ENCODE measurements around the gene CERS6. TPM values are rescaled to one million over a fixed set of nuclear protein-coding genes. Genes with fewer than 3 reads are reported as not detected.
"Not testable (repeated sequence)": the region's sequence is repeated elsewhere in the genome, so short reads cannot be mapped to it uniquely, and the experiment has no call there.

Gene CERS6
- total RNA-seq, 1 donor from 2014 or later = 30.8 TPM

- no peaks in the 10 kb centered on the region for H3K9me3 ChIP-seq (ENCODE audit: control insufficient read depth in 3 of 3, low read length in 3 of 3)
- H3K4me3 ChIP-seq (ENCODE audit: low read length in 3 of 3) = no peak overlapping the region
- no peak overlapping the region for H3K27ac ChIP-seq (ENCODE audit: low read depth, low read length)
- H3K36me3 ChIP-seq (ENCODE audit: control insufficient read depth in 3 of 3, insufficient read depth in 3 of 3, low read length in 3 of 3) = no peaks in the 10 kb centered on the region
- peaks cover 0 to 4% (median 0%) of the 10 kb centered on the region in 3 donors for H3K4me1 ChIP-seq (ENCODE audit: control insufficient read depth in 3 of 3, insufficient read depth in 3 of 3, low read length in 3 of 3)
- H3K9ac ChIP-seq (ENCODE audit: low read depth in 1 of 3, low read length in 3 of 3) = no peak overlapping the region
- no peaks in the 10 kb centered on the region for H3K27me3 ChIP-seq (ENCODE audit: control insufficient read depth in 3 of 3, insufficient read depth in 3 of 3, low read length in 3 of 3)
Measured at GRCh38 chr2:168478206-168478605, 22.1 kb downstream of the CERS6 start.

DNA sequence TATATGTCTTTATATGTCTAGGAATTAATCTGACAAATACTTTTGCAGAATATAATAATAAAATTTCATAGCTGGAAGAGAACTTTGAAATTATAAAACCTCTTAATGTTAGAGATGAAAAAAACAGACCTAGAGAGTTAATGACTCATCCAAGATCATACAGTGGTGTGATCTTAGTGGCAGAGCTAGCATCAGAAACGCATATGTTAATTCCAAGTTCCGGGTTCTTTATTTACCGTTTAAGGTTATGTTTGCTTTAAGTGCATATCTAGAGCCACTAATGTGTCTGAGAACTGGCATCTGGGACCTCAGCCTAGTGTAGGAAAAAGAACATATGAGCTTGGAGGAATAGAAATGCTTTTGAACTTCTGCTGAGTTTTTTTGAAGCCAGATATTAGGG lies 24.3 kb downstream of the CERS6 start:
- peaks cover 0 to 7% (median 0%) of the 10 kb centered on the region in 3 donors for H3K4me1 ChIP-seq (ENCODE audit: control insufficient read depth in 3 of 3, insufficient read depth in 3 of 3, low read length in 3 of 3)
- no peak overlapping the region for H3K9ac ChIP-seq (ENCODE audit: low read depth in 1 of 3, low read length in 3 of 3)
- H3K27me3 ChIP-seq (ENCODE audit: control insufficient read depth in 3 of 3, insufficient read depth in 3 of 3, low read length in 3 of 3) = no peaks in the 10 kb centered on the region
- H3K36me3 ChIP-seq (ENCODE audit: control insufficient read depth in 3 of 3, insufficient read depth in 3 of 3, low read length in 3 of 3) = no peaks in the 10 kb centered on the region
- no peaks in the 10 kb centered on the region for H3K9me3 ChIP-seq (ENCODE audit: control insufficient read depth in 3 of 3, low read length in 3 of 3)
- H3K4me3 ChIP-seq (ENCODE audit: low read length in 3 of 3) = no peak overlapping the region
- H3K27ac ChIP-seq (ENCODE audit: low read depth, low read length) = no peak overlapping the region

DNA sequence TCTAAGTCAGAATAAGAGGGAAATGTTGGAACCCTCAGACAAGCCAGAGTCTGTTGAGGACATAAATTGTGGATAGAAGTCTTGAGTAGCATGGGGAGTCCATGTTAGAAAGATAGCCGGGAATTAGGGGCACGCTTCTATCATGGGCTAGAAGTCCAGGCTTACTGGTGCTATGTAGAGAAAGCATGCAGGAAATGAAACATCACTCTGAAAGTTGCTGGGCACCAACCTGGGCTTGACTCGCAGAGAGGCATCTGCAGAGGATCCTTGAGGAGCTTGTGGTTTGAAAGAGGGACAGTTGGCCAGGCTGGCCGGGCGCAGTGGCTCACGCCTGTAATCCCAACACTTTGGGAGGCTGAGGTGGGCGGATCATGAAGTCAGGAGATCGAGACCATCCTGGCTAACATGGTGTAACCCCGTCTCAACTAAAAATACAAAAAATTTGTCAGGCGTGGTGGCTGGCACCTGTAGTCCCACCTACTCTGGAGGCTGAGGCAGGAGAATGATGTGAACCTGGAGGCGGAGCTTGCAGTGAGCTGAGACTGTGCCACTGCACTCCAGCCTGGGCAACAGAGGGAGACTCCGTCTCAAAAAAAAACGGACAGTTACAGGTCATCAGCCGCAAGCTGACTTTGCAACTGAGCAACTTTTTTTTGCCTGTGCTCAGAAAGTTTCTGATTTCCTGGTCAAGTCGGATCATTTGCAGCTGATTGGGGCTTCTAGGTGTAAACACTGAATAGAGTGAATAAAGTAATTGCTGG lies 24.9 kb downstream of the CERS6 start:
- Histone ChIP-seq H3K4me1 (ENCODE audit: control insufficient read depth in 3 of 3, insufficient read depth in 3 of 3, low read length in 3 of 3) (peaks cover 0 to 7% (median 0%) of the 10 kb centered on the region in 3 donors), H3K27me3 (ENCODE audit: control insufficient read depth in 3 of 3, insufficient read depth in 3 of 3, low read length in 3 of 3) (no peaks in the 10 kb centered on the region), H3K27ac (ENCODE audit: low read depth, low read length) (no peak overlapping the region), H3K36me3 (ENCODE audit: control insufficient read depth in 3 of 3, insufficient read depth in 3 of 3, low read length in 3 of 3) (no peaks in the 10 kb centered on the region), H3K9ac (ENCODE audit: low read depth in 1 of 3, low read length in 3 of 3) (no peak overlapping the region), H3K9me3 (ENCODE audit: control insufficient read depth in 3 of 3, low read length in 3 of 3) (no peaks in the 10 kb centered on the region), H3K4me3 (ENCODE audit: low read length in 3 of 3) (no peak overlapping the region)

GRCh38 chr2:168482269-168482668 lies 26.2 kb downstream of the CERS6 start:
- Histone ChIP-seq H3K27me3 (ENCODE audit: control insufficient read depth in 3 of 3, insufficient read depth in 3 of 3, low read length in 3 of 3) (no peaks in the 10 kb centered on the region), H3K36me3 (ENCODE audit: control insufficient read depth in 3 of 3, insufficient read depth in 3 of 3, low read length in 3 of 3) (no peaks in the 10 kb centered on the region), H3K4me3 (ENCODE audit: low read length in 3 of 3) (no peak overlapping the region), H3K4me1 (ENCODE audit: control insufficient read depth in 3 of 3, insufficient read depth in 3 of 3, low read length in 3 of 3) (peaks cover 0 to 7% (median 0%) of the 10 kb centered on the region in 3 donors), H3K27ac (ENCODE audit: low read depth, low read length) (no peak overlapping the region), H3K9me3 (ENCODE audit: control insufficient read depth in 3 of 3, low read length in 3 of 3) (no peaks in the 10 kb centered on the region), H3K9ac (ENCODE audit: low read depth in 1 of 3, low read length in 3 of 3) (no peak overlapping the region)

DNA sequence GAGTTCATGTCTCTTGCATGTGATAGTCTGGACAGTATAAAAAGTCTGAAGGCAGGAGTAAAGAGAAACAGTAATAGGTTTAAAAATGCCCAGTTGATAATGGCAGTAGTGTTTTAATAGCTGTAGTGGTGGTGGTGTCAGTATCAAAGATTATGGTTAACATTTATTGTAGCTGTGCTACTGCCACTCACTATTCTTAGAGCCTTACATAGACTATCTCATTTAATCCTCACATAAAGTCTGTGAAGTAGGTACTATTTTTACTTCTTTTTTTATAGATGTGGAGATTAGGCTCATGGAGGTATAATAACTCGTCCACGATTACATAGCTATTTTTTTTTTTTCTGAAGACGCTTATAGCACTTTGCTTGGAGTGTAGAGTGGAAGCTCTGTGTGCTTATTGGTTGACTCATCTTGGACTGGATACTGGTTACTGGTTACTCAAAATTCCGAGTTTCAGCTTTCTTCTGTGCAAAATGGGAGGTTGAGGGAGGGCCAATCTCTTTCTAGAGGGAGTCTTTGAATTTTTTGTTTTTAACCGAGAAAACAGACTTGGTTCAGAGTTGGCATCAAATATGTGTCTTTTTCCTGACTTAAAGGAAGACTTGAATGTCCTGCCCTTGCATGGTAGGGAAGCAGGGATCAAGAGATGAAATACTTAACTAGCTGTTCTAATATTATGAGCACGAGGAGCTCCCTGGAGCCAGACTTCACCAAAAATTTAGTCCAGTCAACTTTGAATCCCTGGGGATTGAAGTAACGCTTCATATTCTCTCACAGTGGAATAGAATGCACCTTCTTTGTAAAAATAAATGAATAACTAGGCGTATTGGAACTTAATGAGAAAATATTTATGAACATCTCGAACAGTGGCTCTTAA lies 27.1 kb downstream of the CERS6 start:
- Histone ChIP-seq H3K9me3 (ENCODE audit: control insufficient read depth in 3 of 3, low read length in 3 of 3) (no peaks in the 10 kb centered on the region), H3K9ac (ENCODE audit: low read depth in 1 of 3, low read length in 3 of 3) (no peak overlapping the region), H3K27ac (ENCODE audit: low read depth, low read length) (no peak overlapping the region), H3K27me3 (ENCODE audit: control insufficient read depth in 3 of 3, insufficient read depth in 3 of 3, low read length in 3 of 3) (no peaks in the 10 kb centered on the region), H3K4me3 (ENCODE audit: low read length in 3 of 3) (no peak overlapping the region), H3K36me3 (ENCODE audit: control insufficient read depth in 3 of 3, insufficient read depth in 3 of 3, low read length in 3 of 3) (no peaks in the 10 kb centered on the region), H3K4me1 (ENCODE audit: control insufficient read depth in 3 of 3, insufficient read depth in 3 of 3, low read length in 3 of 3) (peaks cover 0 to 7% (median 0%) of the 10 kb centered on the region in 3 donors)

- no peaks in the 10 kb centered on the region for H3K9me3 ChIP-seq (ENCODE audit: control insufficient read depth in 3 of 3, low read length in 3 of 3)
- no peak overlapping the region for H3K9ac ChIP-seq (ENCODE audit: low read depth in 1 of 3, low read length in 3 of 3)
- H3K27ac ChIP-seq (ENCODE audit: low read depth, low read length) = no peak overlapping the region
- H3K4me1 ChIP-seq (ENCODE audit: control insufficient read depth in 3 of 3, insufficient read depth in 3 of 3, low read length in 3 of 3) = peaks cover 11 to 19% (median 14%) of the 10 kb centered on the region in 3 donors
- no peak overlapping the region for H3K4me3 ChIP-seq (ENCODE audit: low read length in 3 of 3)
- H3K36me3 ChIP-seq (ENCODE audit: control insufficient read depth in 3 of 3, insufficient read depth in 3 of 3, low read length in 3 of 3) = no peaks in the 10 kb centered on the region
- H3K27me3 ChIP-seq (ENCODE audit: control insufficient read depth in 3 of 3, insufficient read depth in 3 of 3, low read length in 3 of 3) = no peaks in the 10 kb centered on the region
Measured at GRCh38 chr2:168486477-168486876, 30.4 kb downstream of the CERS6 start.

DNA sequence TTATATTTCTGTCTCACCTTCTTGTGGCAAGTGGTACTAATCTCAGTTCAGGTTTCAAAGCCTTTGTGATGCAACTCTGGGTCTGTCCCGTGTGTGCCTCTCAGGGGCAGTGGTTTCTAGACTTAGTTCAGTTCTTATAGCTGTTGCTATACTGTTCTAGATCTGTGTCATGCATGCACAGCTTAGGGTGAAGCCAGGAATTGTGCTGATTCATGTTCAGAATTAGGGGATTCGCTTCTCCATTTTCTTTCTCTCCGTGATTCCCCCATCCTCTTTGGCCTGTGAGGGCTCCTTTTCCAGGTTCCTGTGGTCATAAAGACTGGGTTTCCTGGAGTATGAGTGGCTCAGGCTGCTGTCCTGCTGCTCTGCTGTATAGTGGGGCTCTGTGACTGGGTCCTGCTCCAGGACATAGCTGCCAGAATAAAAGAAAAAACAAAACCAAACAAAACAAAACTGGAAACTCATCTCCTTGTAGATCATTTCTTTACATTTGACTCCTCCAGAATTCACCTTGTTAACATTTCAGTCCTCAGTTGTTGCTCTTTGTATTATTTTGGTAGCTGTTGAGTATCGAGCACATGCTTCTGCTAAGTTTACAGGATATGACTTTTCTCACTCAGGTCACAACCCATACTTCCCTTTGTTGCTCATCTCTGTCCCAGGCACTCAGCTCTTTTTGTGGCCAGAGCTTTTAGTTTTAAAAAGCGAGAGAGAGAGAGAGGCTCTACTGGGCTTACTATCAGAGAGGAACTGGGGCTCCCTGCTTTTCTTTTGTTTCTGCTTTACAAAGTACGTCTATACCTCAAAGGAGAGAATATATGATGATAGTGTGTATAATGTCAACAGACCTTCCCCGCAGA lies 34.2 kb downstream of the CERS6 start:
- Histone ChIP-seq H3K27ac (ENCODE audit: low read depth, low read length) (peak overlapping the region; percentile 58), H3K36me3 (ENCODE audit: control insufficient read depth in 3 of 3, insufficient read depth in 3 of 3, low read length in 3 of 3) (no peaks in the 10 kb centered on the region), H3K27me3 (ENCODE audit: control insufficient read depth in 3 of 3, insufficient read depth in 3 of 3, low read length in 3 of 3) (no peaks in the 10 kb centered on the region), H3K4me1 (ENCODE audit: control insufficient read depth in 3 of 3, insufficient read depth in 3 of 3, low read length in 3 of 3) (peaks cover 11 to 14% (median 12%) of the 10 kb centered on the region in 3 donors), H3K9ac (ENCODE audit: low read depth in 1 of 3, low read length in 3 of 3) (peak overlapping the region in 2 of 3 donors; percentile 40 to 47), H3K9me3 (ENCODE audit: control insufficient read depth in 3 of 3, low read length in 3 of 3) (no peaks in the 10 kb centered on the region), H3K4me3 (ENCODE audit: low read length in 3 of 3) (peak overlapping the region in 1 of 3 donors; percentile 14)

- H3K36me3 ChIP-seq (ENCODE audit: control insufficient read depth in 3 of 3, insufficient read depth in 3 of 3, low read length in 3 of 3) = no peaks in the 10 kb centered on the region
- no peak overlapping the region for H3K9ac ChIP-seq (ENCODE audit: low read depth in 1 of 3, low read length in 3 of 3)
- peak overlapping the region in 1 of 3 donors; percentile 14 for H3K4me3 ChIP-seq (ENCODE audit: low read length in 3 of 3)
- H3K4me1 ChIP-seq (ENCODE audit: control insufficient read depth in 3 of 3, insufficient read depth in 3 of 3, low read length in 3 of 3) = peaks cover 11 to 14% (median 12%) of the 10 kb centered on the region in 3 donors
- H3K9me3 ChIP-seq (ENCODE audit: control insufficient read depth in 3 of 3, low read length in 3 of 3) = no peaks in the 10 kb centered on the region
- no peaks in the 10 kb centered on the region for H3K27me3 ChIP-seq (ENCODE audit: control insufficient read depth in 3 of 3, insufficient read depth in 3 of 3, low read length in 3 of 3)
- H3K27ac ChIP-seq (ENCODE audit: low read depth, low read length) = no peak overlapping the region
Measured at GRCh38 chr2:168490946-168491605, 35.0 kb downstream of the CERS6 start.

GRCh38 chr2:168491728-168492127 lies 35.7 kb downstream of the CERS6 start:
- not testable (repeated sequence) for H3K27ac ChIP-seq (ENCODE audit: low read depth, low read length); H3K9ac ChIP-seq (ENCODE audit: low read depth in 1 of 3, low read length in 3 of 3)

More at GRCh38 chr2:168491728-168492127, 35.7 kb downstream of the CERS6 start:
- H3K36me3 ChIP-seq (ENCODE audit: control insufficient read depth in 3 of 3, insufficient read depth in 3 of 3, low read length in 3 of 3); H3K27me3 ChIP-seq (ENCODE audit: control insufficient read depth in 3 of 3, insufficient read depth in 3 of 3, low read length in 3 of 3); H3K4me3 ChIP-seq (ENCODE audit: low read length in 3 of 3); H3K9me3 ChIP-seq (ENCODE audit: control insufficient read depth in 3 of 3, low read length in 3 of 3): not testable (repeated sequence)
- H3K4me1 ChIP-seq (ENCODE audit: control insufficient read depth in 3 of 3, insufficient read depth in 3 of 3, low read length in 3 of 3) = peaks cover 11 to 14% (median 12%) of the 10 kb centered on the region in 3 donors

Data from skeletal muscle tissue (tissue), 4 donors.